Adrenal gland (tissue), 5 donors: ENCODE results near the gene NF1.

Experiments used
- CTCF ChIP-seq, 6 experiments: fragments of 450-650 bp in 4 of 6; fragments of 200-600 bp in 2 of 6; sonication (generic) in 1 of 6; IDR thresholded peaks; 1 replicate in 5 of 6; 2 replicates in 1 of 6; pipeline versions ENCODE4 v1.5.1 to v1.8.0; 2016 to 2021; ENCODE audit warnings: antibody characterized with exemption in 6 of 6, mild to moderate bottlenecking in 2 of 6, moderate library complexity in 1 of 6
- POLR2A ChIP-seq, 2 donors: fragments of 450-650 bp; IDR thresholded peaks; one replicate each; pipeline ENCODE4 v1.6.1; 2017; ENCODE audit warnings: antibody characterized with exemption in 2 of 2, mild to moderate bottlenecking in 2 of 2, moderate library complexity in 1 of 2
- donor health status: DM: no; HTN: no; CAD: no.

GRCh38 chr17:31321481-31321880 is 226.7 kb downstream of the NF1 start, which contains the start of gene EVI2A:
- TF ChIP-seq CTCF (IDR thresholded peaks at IDR 0.05) (no peak), POLR2A (IDR thresholded peaks at IDR 0.05) (no peak)
